Measurements from ENCODE around the gene TOMM6. TPM values are rescaled to one million over a fixed set of nuclear protein-coding genes. Genes with fewer than 3 reads are reported as not detected.

Gene TOMM6
- total and polyA plus RNA-seq, 8 donors: 11.9 to 343 (median 131) TPM

- intact Hi-C loops (cut with DNase I; ENCODE audit: low total_unique reads): no loop called here
- H3K9me3 ChIP-seq: no peaks in the 10 kb centered on the region
- DNase-seq: peak in 1 of 2 donors; percentile 64
- H3K27me3 ChIP-seq: no peaks in the 10 kb centered on the region
- H3K4me1 ChIP-seq: peaks cover 0 to 6% (median 3%) of the 10 kb centered on the region in 4 donors
- H3K36me3 ChIP-seq: peaks cover 0 to 5% (median 0%) of the 10 kb centered on the region in 4 donors
- H3K4me3 ChIP-seq: no peak overlapping the region
- 73 to 82% (median 75%) methylated on average over 13 of the region's 13 CpGs for WGBS, 5 donors
- peak overlapping the region in 4 of 5 donors; percentile 13 to 69 (median 60) for H3K27ac ChIP-seq
- TF ChIP-seq POLR2A (IDR thresholded peaks at IDR 0.05) (no peak), POLR2AphosphoS5 (IDR thresholded peaks at IDR 0.05) (peak in 1 of 3 donors; percentile 65), EP300 (IDR thresholded peaks at IDR 0.05) (no peak)
These were observed 37.4 kb downstream of the TOMM6 start for GRCh38 chr6:41824571-41825569.

- Histone ChIP-seq H3K36me3 (peaks cover 0 to 5% (median 0%) of the 10 kb centered on the region in 4 donors), H3K27me3 (no peaks in the 10 kb centered on the region), H3K9me3 (no peaks in the 10 kb centered on the region), H3K27ac (no peak overlapping the region), H3K4me1 (peaks cover 0 to 6% (median 3%) of the 10 kb centered on the region in 4 donors), H3K4me3 (no peak overlapping the region)
- TF ChIP-seq POLR2AphosphoS5 (IDR thresholded peaks at IDR 0.05): no peak
- no peak for TF ChIP-seq POLR2A (IDR thresholded peaks at IDR 0.05)
- TF ChIP-seq, protein P1, sequence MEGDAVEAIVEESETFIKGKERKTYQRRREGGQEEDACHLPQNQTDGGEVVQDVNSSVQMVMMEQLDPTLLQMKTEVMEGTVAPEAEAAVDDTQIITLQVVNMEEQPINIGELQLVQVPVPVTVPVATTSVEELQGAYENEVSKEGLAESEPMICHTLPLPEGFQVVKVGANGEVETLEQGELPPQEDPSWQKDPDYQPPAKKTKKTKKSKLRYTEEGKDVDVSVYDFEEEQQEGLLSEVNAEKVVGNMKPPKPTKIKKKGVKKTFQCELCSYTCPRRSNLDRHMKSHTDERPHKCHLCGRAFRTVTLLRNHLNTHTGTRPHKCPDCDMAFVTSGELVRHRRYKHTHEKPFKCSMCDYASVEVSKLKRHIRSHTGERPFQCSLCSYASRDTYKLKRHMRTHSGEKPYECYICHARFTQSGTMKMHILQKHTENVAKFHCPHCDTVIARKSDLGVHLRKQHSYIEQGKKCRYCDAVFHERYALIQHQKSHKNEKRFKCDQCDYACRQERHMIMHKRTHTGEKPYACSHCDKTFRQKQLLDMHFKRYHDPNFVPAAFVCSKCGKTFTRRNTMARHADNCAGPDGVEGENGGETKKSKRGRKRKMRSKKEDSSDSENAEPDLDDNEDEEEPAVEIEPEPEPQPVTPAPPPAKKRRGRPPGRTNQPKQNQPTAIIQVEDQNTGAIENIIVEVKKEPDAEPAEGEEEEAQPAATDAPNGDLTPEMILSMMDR (IDR thresholded peaks at IDR 0.05): no peak
- TF ChIP-seq EP300 (IDR thresholded peaks at IDR 0.05): no peak
- intact Hi-C loops (cut with DNase I; ENCODE audit: low total_unique reads): no loop called here
- 95 to 99% (median 98%) methylated on average over 2 of the region's 2 CpGs for WGBS, 5 donors
- no peak for DNase-seq
These were observed 39.0 kb downstream of the TOMM6 start for GRCh38 chr6:41826343-41827022.

DNA sequence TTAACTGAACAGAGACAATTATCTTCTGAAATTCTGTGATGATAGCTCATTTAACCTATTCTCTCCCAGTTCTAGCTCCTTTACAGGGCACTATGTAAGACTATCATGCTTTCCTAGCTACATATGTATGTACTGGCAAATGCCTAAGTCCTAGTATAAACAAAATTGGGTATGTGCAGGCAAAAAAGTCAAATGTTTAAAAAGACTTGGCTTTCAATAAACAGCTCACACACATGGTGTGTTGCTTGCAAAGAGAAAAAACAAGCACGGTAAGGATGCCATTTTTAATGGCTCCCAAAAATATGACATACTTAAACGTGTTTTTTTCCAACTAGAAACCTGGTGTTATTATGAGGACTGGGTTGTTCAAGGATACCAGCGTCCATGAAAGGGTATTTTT lies 44.8 kb downstream of the TOMM6 start:
- no peaks in the 10 kb centered on the region for H3K36me3 ChIP-seq
- TF ChIP-seq, protein P1 (IDR thresholded peaks at IDR 0.05): no peak
- TF ChIP-seq POLR2AphosphoS5 (IDR thresholded peaks at IDR 0.05) (no peak), POLR2A (IDR thresholded peaks at IDR 0.05) (no peak), EP300 (IDR thresholded peaks at IDR 0.05) (no peak)
- H3K4me1 ChIP-seq: no peaks in the 10 kb centered on the region
- 69 to 86% (median 81%) methylated on average over 3 of the region's 3 CpGs for WGBS, 5 donors
- no peaks in the 10 kb centered on the region for H3K9me3 ChIP-seq
- no peak overlapping the region for H3K4me3 ChIP-seq
- no peak for DNase-seq
- no peak overlapping the region for H3K27ac ChIP-seq
- H3K27me3 ChIP-seq: no peaks in the 10 kb centered on the region
- intact Hi-C loops (cut with DNase I; ENCODE audit: low total_unique reads): no loop called here

- 87 to 90% (median 87%) methylated on average over 5 of the region's 5 CpGs for WGBS, 5 donors
- no peaks in the 10 kb centered on the region for H3K4me1 ChIP-seq
- H3K9me3 ChIP-seq: no peaks in the 10 kb centered on the region
- no peak for TF ChIP-seq POLR2A (IDR thresholded peaks at IDR 0.05)
- TF ChIP-seq POLR2AphosphoS5 (IDR thresholded peaks at IDR 0.05): no peak
- TF ChIP-seq, protein P1 (IDR thresholded peaks at IDR 0.05): no peak
- TF ChIP-seq EP300 (IDR thresholded peaks at IDR 0.05): no peak
- no peak overlapping the region for H3K4me3 ChIP-seq
- intact Hi-C loops (cut with DNase I; ENCODE audit: low total_unique reads): no loop called here
- no peaks in the 10 kb centered on the region for H3K27me3 ChIP-seq
- no peak for DNase-seq
- H3K27ac ChIP-seq: no peak overlapping the region
- no peaks in the 10 kb centered on the region for H3K36me3 ChIP-seq
These were observed 48.6 kb downstream of the TOMM6 start for GRCh38 chr6:41836022-41836659.
